Measurements from ENCODE around the gene UBE2E3.
"Not testable (repeated sequence)": the region's sequence is repeated elsewhere in the genome, so short reads cannot be mapped to it uniquely, and the experiment has no call there.

The UBE2E3 gene

GRCh38 chr2:181085734-181086133 lies 105.3 kb downstream of the UBE2E3 start:
- POLR2A ChIA-PET (ENCODE audit: low non-redundant PET) = no interaction called here
- TF ChIP-seq CTCF (conservative IDR thresholded peaks at IDR 0.05; ENCODE audit: low read depth) = no peak
- CTCF ChIA-PET = no interaction called here
- DNase-seq (ENCODE audit: low spot score) = no peak
- no peak overlapping the region for H3K27ac ChIP-seq

GRCh38 chr2:181091920-181092319 lies 111.5 kb downstream of the UBE2E3 start:
- DNase-seq (ENCODE audit: low spot score); H3K27ac ChIP-seq; POLR2A ChIA-PET (ENCODE audit: low non-redundant PET); CTCF ChIA-PET: not testable (repeated sequence)

- ChIA-PET POLR2A (ENCODE audit: low non-redundant PET) (no interaction called here), CTCF (no interaction called here)
- no peak for TF ChIP-seq CTCF (conservative IDR thresholded peaks at IDR 0.05; ENCODE audit: low read depth)
- no peak for DNase-seq (ENCODE audit: low spot score)
- H3K27ac ChIP-seq = no peak overlapping the region
Observed at GRCh38 chr2:181095486-181095885, 115.1 kb downstream of the UBE2E3 start.

- TF ChIP-seq CTCF (conservative IDR thresholded peaks at IDR 0.05; ENCODE audit: low read depth) = no peak
- H3K27ac ChIP-seq = no peak overlapping the region
- DNase-seq (ENCODE audit: low spot score) = no peak
- ChIA-PET POLR2A (ENCODE audit: low non-redundant PET) (no interaction called here), CTCF (interaction anchor here (0.7 to 2.8 kb wide), 7 partner anchors 12 to 612 kb away, joined by 3 to 15 read pairs (median 3); no protein-coding TSS in a partner anchor)
Observed at GRCh38 chr2:181103659-181104058, 123.3 kb downstream of the UBE2E3 start.

- H3K27ac ChIP-seq = no peak overlapping the region
- ChIA-PET POLR2A (ENCODE audit: low non-redundant PET) (no interaction called here), CTCF (interaction anchor here (0.6 to 2.8 kb wide), 14 partner anchors 168 to 1477 kb away, joined by 3 to 15 read pairs (median 3); no protein-coding TSS in a partner anchor)
- peak; percentile 38 for DNase-seq (ENCODE audit: low spot score)
- peak; percentile 44 for TF ChIP-seq CTCF (conservative IDR thresholded peaks at IDR 0.05; ENCODE audit: low read depth)
Observed at GRCh38 chr2:181104512-181105115, 124.2 kb downstream of the UBE2E3 start.

- ChIA-PET CTCF (interaction anchor here (0.6 to 2.8 kb wide), 4 partner anchors 167 to 983 kb away, joined by 3 to 15 read pairs (median 8); no protein-coding TSS in a partner anchor), POLR2A (ENCODE audit: low non-redundant PET) (no interaction called here)
- no peak for DNase-seq (ENCODE audit: low spot score)
- no peak for TF ChIP-seq CTCF (conservative IDR thresholded peaks at IDR 0.05; ENCODE audit: low read depth)
- no peak overlapping the region for H3K27ac ChIP-seq
Observed at GRCh38 chr2:181105562-181105961, 125.2 kb downstream of the UBE2E3 start.

GRCh38 chr2:181106229-181106628 lies 125.8 kb downstream of the UBE2E3 start:
- DNase-seq (ENCODE audit: low spot score) = no peak
- TF ChIP-seq CTCF (conservative IDR thresholded peaks at IDR 0.05; ENCODE audit: low read depth) = no peak
- no peak overlapping the region for H3K27ac ChIP-seq
- POLR2A ChIA-PET (ENCODE audit: low non-redundant PET) = no interaction called here
- CTCF ChIA-PET = no interaction called here

Measured in RWPE1 (cell line).